GM19395 (cell line): ENCODE measurements around the gene EXOC3L4.
"Not testable (repeated sequence)": the region's sequence is repeated elsewhere in the genome, so short reads cannot be mapped to it uniquely, and the experiment has no call there.

Experiments
- ATAC-seq: cut with Tn5 transposase; IDR thresholded peaks from one replicate; pipeline ENCODE4 v1.9.1; 2021; ENCODE audit warnings: mild to moderate bottlenecking, moderate library complexity; ENCODE audit not compliant: unreplicated experiment

The EXOC3L4 gene

DNA sequence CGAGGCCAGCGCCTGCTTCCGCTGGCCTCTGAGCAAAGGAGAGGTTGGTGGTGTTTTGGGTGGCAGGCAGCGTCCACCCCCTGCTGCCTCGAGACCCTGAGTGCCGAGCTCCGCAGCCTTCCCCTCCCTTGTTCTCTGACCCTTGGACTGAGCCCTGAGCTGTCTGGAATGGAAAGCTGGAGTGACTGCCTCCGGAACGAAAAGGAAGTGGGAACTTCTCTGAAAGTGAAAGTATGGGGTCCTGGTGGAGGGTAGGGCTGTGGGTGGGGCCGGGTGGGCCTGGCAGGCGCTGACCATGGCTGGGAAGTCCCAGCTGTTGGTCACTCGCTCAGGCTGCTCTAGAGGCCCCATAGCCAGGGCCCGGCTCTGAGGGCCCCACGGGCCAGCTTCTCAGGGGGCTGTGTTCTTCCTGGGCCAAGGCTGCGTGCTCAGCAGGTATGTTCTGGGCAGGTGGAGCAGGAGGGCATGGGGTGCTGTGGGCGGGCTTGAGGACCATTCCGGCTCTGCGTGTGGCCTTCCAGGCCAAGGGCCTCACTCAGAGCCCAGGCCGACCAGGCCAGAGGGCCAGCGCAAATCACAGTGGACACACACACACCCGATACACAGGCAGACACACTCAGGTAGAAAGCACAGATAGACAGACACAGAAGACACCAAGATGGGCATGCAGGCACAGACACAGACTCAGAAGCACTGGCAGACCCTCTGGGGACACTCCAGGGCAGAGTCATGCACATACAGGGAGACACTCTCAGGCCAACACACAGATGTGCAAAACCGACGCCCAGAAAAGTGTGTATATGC is at the start of gene EXOC3L4:
EXOC3L4 (plus strand) TSS at position 320 of the 804 bp plus-strand sequence. CDS start 5,495 bp downstream, outside the sequence.
- ATAC-seq = no peak

- peak; percentile 72 for ATAC-seq
Observed at GRCh38 chr14:103045371-103045869, 49.1 kb upstream of the EXOC3L4 start.

GRCh38 chr14:103047453-103047852 is 47.1 kb upstream of the EXOC3L4 start:
- ATAC-seq = not testable (repeated sequence)

GRCh38 chr14:103050935-103051334 is 43.6 kb upstream of the EXOC3L4 start:
- ATAC-seq = no peak

DNA sequence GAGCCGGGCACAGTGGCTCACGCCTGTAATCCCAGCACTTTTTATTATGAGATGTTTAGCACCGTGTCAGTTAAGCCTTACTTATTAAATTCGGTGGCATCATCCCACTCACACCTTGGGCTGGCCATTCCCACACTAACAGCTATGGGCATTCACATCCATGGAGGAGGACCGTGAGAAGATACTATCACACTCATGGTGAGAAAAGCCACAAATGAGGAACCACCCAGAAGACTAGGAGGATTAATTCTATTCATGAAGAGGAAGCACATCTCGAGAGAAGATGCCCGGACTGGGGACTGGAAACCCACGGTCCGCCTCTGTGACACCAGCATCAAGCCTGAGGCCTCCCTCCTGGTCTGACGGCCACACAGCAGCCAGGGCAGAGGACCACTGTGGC is 42.1 kb upstream of the EXOC3L4 start:
- ATAC-seq = no peak

DNA sequence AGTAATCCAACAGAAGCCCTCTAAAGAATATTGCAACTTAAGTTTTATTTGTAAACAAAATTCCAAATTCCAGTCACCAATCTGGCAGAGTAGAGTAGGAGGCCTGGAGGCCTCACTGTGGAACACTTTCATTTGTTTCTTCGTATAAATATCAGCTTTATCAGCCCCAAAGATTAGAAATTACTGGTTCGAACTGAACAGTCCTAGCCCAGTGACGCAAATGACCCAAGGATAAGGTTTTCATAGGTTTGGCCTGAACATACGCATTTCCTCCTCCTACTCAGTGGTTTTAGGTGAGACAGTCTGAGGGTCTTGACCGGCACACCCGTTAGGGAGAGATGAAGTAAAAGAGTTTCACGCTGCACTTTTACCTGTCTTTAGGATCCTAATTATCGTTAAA is 38.8 kb upstream of the EXOC3L4 start:
- ATAC-seq = no peak

GRCh38 chr14:103056322-103057027 is 38.0 kb upstream of the EXOC3L4 start:
- peak; percentile 10 for ATAC-seq

DNA sequence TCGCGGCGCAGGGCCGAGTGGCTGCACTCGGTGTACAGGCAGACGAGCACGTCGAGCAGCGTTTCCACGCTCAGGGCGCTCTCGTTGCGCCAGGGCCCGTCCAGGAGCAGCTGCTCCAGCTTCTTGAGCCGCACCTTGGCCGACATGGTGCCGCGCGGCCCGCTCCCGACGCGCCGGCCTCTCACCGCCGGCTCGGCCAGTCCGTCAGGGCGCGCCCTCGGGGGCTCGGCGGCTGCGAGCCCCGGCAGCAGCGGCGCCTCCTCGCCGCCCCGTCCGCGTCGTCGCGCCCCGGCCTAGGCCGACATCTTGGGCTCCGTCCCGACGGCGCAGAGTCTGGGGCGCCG is 37.5 kb upstream of the EXOC3L4 start:
- ATAC-seq = peak; percentile 33

DNA sequence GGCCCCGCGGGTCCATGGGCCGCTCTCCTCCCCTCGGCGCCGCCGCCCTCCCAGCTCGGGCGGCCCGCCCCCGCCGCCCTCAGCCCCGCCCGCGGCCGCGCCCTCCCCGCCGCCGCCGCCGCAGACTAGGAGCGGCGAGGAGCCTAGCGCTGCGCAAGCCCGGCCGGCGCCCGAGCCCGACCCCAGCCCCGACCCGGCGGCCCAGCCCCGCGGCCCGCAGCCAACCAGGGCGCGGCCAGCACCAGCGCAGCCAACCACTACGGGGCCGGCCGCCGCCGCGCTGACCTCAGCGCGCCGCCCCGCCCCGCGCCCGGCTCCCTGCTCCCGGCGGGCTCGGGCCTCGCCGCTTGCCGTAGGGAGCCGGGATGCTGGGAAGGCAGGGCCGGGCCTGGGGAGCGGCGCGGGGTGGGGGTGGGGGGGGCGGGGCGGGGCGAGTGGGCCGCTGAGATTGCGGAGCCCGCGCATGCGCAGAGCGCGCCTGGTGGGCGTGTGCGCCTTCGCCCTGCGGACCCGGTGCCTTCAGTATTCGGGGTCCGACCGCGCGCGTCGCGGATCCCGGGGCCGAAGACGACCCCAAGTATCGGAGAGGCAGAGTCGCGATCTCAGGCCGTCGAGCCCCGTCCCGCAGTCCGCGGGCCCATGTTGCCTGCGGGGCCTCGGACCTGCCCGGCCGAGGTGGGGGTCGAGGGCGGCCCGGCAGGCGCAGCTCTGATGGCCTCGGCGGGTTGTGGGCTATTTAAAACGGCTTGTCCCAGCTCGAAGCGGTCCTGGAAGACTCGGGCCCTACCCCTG is 37.0 kb upstream of the EXOC3L4 start, which contains the start of gene CDC42BPB:
CDC42BPB (minus strand) TSS at position 178 of the 792 bp plus-strand sequence. CDS start 376 bp downstream, outside the sequence.
- peak; percentile 79 for ATAC-seq

DNA sequence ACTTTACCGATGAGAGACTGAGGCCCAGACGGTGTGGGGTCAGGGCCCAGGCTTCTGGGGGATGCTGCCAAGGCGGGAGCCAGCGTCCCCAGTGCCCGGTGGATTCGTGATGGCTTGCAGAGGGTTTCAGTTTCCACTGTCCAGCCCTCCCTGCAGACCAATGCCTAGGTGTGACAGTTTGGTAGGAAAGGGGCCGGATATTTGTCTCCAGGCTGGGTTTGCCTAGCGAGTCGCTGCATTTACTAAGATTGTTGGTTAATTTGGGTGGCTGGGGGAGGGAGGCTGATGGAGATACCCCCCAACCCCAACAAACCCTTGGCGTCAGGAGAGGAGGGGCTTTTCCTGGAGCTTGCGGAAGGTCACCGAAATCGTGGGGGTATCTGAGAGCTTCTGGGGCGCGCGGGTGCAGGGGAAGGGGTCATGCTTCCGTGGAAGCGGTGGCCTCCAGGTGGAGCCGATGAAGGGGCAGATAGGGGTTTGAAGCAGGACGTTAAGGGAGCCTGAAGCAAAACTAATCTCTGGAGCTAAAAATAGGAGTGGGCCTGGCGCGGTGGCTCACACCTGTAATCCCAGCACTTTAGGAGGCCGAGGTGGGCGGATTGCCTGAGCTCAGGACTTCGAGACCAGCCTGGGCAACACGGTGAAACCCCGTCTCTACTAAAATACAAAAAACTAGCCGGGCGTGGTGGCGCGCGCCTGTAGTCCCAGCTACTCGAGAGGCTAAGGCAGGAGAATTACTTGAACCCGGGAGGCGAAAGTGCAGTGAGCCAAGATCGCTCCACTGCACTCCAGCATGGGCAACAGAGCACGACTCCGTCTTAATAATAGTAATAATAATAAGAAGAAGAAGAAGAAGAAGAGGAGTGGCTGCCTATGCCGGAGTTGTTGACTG is 36.1 kb upstream of the EXOC3L4 start:
- peak; percentile 6 for ATAC-seq

DNA sequence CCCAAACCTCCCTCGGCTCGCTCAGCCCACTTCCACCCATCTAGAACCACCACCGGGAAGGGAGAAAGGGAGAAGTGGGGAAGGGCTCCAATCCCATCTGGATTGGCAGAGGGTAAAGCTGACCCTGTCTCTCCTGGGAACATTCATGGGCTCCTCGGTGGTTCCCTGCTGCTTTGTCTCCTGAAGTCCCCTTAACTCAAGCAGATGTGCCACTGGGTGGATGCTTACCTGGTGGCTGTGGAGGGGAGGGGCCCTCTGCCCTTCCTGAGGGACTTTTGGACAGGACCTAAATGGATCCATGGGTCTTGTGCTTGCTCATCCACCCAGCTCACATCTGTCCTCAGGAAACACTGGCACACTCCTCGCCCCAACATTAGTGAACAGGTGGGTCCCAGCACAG is 35.0 kb upstream of the EXOC3L4 start:
- ATAC-seq = no peak

- ATAC-seq = no peak
Observed at GRCh38 chr14:103061482-103061976, 33.0 kb upstream of the EXOC3L4 start.

GRCh38 chr14:103064436-103064835 is 30.1 kb upstream of the EXOC3L4 start:
- ATAC-seq = no peak

GRCh38 chr14:103064978-103065377 is 29.5 kb upstream of the EXOC3L4 start:
- ATAC-seq = no peak

DNA sequence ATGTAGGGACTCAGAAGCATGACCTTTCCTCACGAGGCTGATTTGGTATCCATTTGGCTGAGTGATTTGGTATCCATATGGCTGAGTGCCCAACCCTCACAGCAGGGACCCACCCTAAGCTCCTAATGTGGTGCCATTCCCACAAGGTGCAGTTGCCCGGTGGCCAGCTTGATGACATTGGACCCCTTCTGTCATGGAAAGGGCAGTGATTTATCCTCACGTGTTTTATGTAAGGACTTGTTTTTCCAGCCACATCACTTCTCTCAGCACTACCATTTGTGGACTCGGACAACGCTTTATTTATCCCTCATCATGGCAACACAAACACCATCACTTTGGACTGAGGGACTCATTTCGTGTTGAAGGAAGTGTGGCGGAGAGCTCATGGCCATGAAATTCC is 28.7 kb upstream of the EXOC3L4 start:
- no peak for ATAC-seq

- ATAC-seq = no peak
Observed at GRCh38 chr14:103066399-103066798, 28.1 kb upstream of the EXOC3L4 start.

- no peak for ATAC-seq
Observed at GRCh38 chr14:103067231-103067954, 27.1 kb upstream of the EXOC3L4 start.

DNA sequence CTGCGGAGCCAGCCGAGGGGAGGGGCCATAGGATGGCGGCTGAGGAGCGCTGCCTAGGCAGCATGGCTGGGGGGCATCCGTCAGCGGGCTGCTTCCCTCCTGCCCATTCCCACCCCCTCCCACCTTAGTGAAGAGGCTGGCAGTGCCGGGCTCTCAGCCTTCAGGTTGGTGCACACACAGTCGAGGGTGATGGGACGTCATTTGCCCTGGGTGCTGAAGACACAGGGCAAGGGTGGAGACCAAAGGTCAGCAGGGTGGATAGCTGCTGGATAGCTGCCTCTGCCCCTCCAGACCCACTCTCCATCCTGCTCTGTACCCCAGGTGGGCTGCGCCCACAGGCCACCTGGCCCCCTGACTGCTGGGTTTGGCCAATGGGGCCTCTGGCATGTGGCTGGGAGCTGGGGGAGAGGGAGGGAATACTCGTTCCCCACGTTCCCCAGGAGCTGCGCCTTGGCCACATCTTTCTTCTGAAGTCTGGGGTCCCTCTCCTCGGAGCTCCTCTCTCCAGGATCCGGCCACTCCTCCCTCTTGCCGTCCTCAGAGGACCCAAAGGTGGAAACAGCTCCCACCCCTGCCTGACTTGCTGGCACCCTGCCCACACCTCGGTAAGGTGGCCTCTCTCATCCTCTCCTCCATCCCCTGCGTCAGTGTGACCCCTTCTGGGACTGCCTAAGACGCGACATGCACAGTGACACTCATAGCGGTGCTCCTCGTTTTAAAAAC is 26.0 kb upstream of the EXOC3L4 start:
- no peak for ATAC-seq
